HepG2 (cell line): ENCODE data around the gene FAM163A. TPM values are rescaled to one million over a fixed set of nuclear protein-coding genes. Genes with fewer than 3 reads are reported as not detected.

Source experiments
- HES4 ChIP-seq: sonication (generic); formaldehyde crosslinking; IDR thresholded peaks from 2 replicates; pipeline ENCODE4 v1.9.0; 2021; ENCODE audit warnings: mild to moderate bottlenecking, missing genetic modification reagents, borderline replicate concordance
- KAT2B ChIP-seq: fragments of 150-350 bp; IDR thresholded peaks from 2 replicates; pipeline ENCODE4 v1.6.1; 2014; ENCODE audit warnings: low read depth, low read length, borderline replicate concordance
- POGZ ChIP-seq: sonication (generic); formaldehyde crosslinking; IDR thresholded peaks from 2 replicates; pipeline ENCODE4 v1.4.0; 2020; ENCODE audit warnings: mild to moderate bottlenecking, missing genetic modification reagents
- ZNF207 ChIP-seq: fragments of 450-650 bp; IDR thresholded peaks from 2 replicates; pipeline ENCODE4 v1.6.1; 2016; ENCODE audit warnings: antibody characterized with exemption, borderline replicate concordance
- ZNF589 ChIP-seq: sonication (generic); formaldehyde crosslinking; conservative IDR thresholded peaks from 2 replicates; pipeline ENCODE4 v1.8.0; 2022; ENCODE audit warnings: mild to moderate bottlenecking, moderate library complexity, missing genetic modification reagents
- polyA plus RNA-seq, 8 experiments: library from polyadenylated mRNA; depleted of rRNA in 3 of 8; stranded (reverse) in 7 of 8; unstranded in 1 of 8; fragments of >200 nt; fragmentation: Illumina TruSeq in 4 of 8; extraction: Trizol in 4 of 8; gene quantifications; 2 replicates each; pipeline versions ENCODE4 v1.2.1 to v1.2.3, GENCODE V29; 2011 to 2016; ENCODE audit warnings: low read depth in 4 of 8, missing spikeins in 1 of 8, mixed read lengths in 1 of 8; ENCODE audit not compliant: insufficient read depth in 1 of 8
- total RNA-seq, 5 experiments: library from RNA; depleted of rRNA; stranded (reverse); fragments of >200 nt; fragmentation: Illumina TruSeq; extraction: Trizol; gene quantifications; 2 replicates each; pipeline ENCODE4 v1.2.3, GENCODE V29; 2016; ENCODE audit warnings: low read depth in 1 of 5
- TF ChIP-seq, protein P1 (sequence below): sonication (generic); formaldehyde crosslinking; IDR thresholded peaks from 2 replicates; pipeline ENCODE4 v1.9.0; 2021; ENCODE audit warnings: mild to moderate bottlenecking, missing genetic modification reagents
- TF ChIP-seq, protein P2 (sequence below): sonication (generic); formaldehyde crosslinking; IDR thresholded peaks from 2 replicates; pipeline ENCODE4 v1.5.0; 2020; ENCODE audit warnings: mild to moderate bottlenecking, low read depth, missing genetic modification reagents, borderline replicate concordance

FAM163A gene
- total and polyA plus RNA-seq, 2 of the 13 experiments (the other 11 are each of a cell fraction or from before 2014, with no cell fraction given): not detected

- TF ChIP-seq, protein P1, sequence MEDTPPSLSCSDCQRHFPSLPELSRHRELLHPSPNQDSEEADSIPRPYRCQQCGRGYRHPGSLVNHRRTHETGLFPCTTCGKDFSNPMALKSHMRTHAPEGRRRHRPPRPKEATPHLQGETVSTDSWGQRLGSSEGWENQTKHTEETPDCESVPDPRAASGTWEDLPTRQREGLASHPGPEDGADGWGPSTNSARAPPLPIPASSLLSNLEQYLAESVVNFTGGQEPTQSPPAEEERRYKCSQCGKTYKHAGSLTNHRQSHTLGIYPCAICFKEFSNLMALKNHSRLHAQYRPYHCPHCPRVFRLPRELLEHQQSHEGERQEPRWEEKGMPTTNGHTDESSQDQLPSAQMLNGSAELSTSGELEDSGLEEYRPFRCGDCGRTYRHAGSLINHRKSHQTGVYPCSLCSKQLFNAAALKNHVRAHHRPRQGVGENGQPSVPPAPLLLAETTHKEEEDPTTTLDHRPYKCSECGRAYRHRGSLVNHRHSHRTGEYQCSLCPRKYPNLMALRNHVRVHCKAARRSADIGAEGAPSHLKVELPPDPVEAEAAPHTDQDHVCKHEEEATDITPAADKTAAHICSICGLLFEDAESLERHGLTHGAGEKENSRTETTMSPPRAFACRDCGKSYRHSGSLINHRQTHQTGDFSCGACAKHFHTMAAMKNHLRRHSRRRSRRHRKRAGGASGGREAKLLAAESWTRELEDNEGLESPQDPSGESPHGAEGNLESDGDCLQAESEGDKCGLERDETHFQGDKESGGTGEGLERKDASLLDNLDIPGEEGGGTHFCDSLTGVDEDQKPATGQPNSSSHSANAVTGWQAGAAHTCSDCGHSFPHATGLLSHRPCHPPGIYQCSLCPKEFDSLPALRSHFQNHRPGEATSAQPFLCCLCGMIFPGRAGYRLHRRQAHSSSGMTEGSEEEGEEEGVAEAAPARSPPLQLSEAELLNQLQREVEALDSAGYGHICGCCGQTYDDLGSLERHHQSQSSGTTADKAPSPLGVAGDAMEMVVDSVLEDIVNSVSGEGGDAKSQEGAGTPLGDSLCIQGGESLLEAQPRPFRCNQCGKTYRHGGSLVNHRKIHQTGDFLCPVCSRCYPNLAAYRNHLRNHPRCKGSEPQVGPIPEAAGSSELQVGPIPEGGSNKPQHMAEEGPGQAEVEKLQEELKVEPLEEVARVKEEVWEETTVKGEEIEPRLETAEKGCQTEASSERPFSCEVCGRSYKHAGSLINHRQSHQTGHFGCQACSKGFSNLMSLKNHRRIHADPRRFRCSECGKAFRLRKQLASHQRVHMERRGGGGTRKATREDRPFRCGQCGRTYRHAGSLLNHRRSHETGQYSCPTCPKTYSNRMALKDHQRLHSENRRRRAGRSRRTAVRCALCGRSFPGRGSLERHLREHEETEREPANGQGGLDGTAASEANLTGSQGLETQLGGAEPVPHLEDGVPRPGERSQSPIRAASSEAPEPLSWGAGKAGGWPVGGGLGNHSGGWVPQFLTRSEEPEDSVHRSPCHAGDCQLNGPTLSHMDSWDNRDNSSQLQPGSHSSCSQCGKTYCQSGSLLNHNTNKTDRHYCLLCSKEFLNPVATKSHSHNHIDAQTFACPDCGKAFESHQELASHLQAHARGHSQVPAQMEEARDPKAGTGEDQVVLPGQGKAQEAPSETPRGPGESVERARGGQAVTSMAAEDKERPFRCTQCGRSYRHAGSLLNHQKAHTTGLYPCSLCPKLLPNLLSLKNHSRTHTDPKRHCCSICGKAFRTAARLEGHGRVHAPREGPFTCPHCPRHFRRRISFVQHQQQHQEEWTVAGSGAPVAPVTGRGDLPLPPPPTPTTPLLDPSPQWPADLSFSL: no peak
- TF ChIP-seq KAT2B: no peak
- TF ChIP-seq, protein P2, sequence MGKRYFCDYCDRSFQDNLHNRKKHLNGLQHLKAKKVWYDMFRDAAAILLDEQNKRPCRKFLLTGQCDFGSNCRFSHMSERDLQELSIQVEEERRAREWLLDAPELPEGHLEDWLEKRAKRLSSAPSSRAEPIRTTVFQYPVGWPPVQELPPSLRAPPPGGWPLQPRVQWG (CRISPR knock-in tag): no peak
- no peak for TF ChIP-seq ZNF589 (CRISPR knock-in tag)
- TF ChIP-seq HES4 (CRISPR knock-in tag): no peak
- TF ChIP-seq ZNF207: no peak
- no peak for TF ChIP-seq POGZ
These were observed 30.9 kb downstream of the FAM163A start (continued) for GRCh38 chr1:179774000-179774399.
